Vagina (tissue), 2 donors: ENCODE results near the gene MTCL1. TPM values are rescaled to one million over a fixed set of nuclear protein-coding genes. Genes with fewer than 3 reads are reported as not detected.

Experiments
- DNase-seq, 2 donors: peaks; one replicate each; pipeline ENCODE4 v3.0.0-alpha.2; 2017; ENCODE audit errors: extremely low spot score in 2 of 2
- H3K27ac ChIP-seq: fragments of 200-600 bp; sonication (generic); one replicate; pipeline ENCODE4 v1.5.1; 2019
- H3K27me3 ChIP-seq: fragments of 200-600 bp; sonication (generic); one replicate; pipeline ENCODE4 v1.5.1; 2019
- H3K36me3 ChIP-seq, 2 donors: fragments of 200-600 bp; sonication (generic); one replicate each; pipeline ENCODE4 v1.5.1; 2017 to 2019
- H3K4me1 ChIP-seq: fragments of 200-600 bp; sonication (generic); one replicate; pipeline ENCODE4 v1.5.1; 2019
- H3K4me3 ChIP-seq, 2 donors: fragments of 200-600 bp; sonication (generic); 1 replicate in 1 of 2; 2 replicates in 1 of 2; pipeline ENCODE4 v1.5.1; 2016 to 2019
- H3K9me3 ChIP-seq: fragments of 200-600 bp; sonication (generic); one replicate; pipeline ENCODE4 v1.5.1; 2019
- POLR2A ChIP-seq, 2 donors: fragments of 450-650 bp; IDR thresholded peaks; one replicate each; pipeline ENCODE4 v1.6.1; 2017; ENCODE audit warnings: antibody characterized with exemption in 2 of 2, mild to moderate bottlenecking in 2 of 2, moderate library complexity in 2 of 2
- POLR2AphosphoS5 ChIP-seq, 2 donors: sonication (generic); formaldehyde crosslinking; IDR thresholded peaks; one replicate each; pipeline ENCODE4 v1.9.0; 2017; ENCODE audit warnings: antibody characterized with exemption in 2 of 2, mild to moderate bottlenecking in 2 of 2, low read depth in 1 of 2; ENCODE audit not compliant: insufficient read depth in 1 of 2
- intact Hi-C: fragments of 100-400 bp; cut with DNase I; formaldehyde crosslinking; loops from one replicate; pipeline ENCODE4 v1.15.1; 2023
- total RNA-seq: library from RNA; depleted of rRNA; stranded (reverse); fragments of >200 nt; gene quantifications from one replicate; pipeline ENCODE4 v1.2.3, GENCODE V29; 2016
- TF ChIP-seq, protein P1 (sequence below), 3 experiments: fragments of 450-650 bp in 2 of 3; fragments of 200-600 bp in 1 of 3; sonication (generic) in 1 of 3; IDR thresholded peaks; one replicate each; pipeline ENCODE4 v1.5.1; 2017 to 2019; ENCODE audit warnings: antibody characterized with exemption in 3 of 3, mild to moderate bottlenecking in 2 of 3, moderate library complexity in 2 of 3

MTCL1 gene
- total RNA-seq, 1 donor from 2014 or later: 23.6 TPM

DNA sequence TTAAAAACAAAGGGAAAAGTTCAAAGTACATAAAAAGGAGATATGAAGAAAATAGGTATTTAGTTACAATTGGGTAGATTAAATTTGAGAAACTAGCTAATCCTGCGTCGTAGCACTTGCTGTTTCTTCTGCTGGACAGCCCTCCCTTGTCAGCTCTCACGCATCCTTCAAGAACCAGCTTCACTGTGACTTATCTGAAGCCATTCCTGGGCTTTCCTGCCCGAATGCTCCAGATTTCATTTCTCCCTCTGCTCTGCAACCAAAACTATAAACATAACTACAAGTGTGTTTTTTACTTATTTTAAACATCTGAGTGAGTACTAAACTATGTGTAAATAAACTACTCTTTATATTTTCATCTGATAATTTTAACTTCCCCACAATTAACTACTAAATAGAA lies 149.2 kb downstream of the MTCL1 start:
- no peak for DNase-seq
- H3K9me3 ChIP-seq: no peaks in the 10 kb centered on the region
- H3K4me1 ChIP-seq: no peaks in the 10 kb centered on the region
- H3K27ac ChIP-seq: no peak overlapping the region
- no peaks in the 10 kb centered on the region for H3K36me3 ChIP-seq
- H3K27me3 ChIP-seq: no peaks in the 10 kb centered on the region
- H3K4me3 ChIP-seq: no peak overlapping the region
- TF ChIP-seq POLR2AphosphoS5 (IDR thresholded peaks at IDR 0.05; ENCODE audit: insufficient read depth in 1 of 2, low read depth in 1 of 2): no peak
- TF ChIP-seq, protein P1, sequence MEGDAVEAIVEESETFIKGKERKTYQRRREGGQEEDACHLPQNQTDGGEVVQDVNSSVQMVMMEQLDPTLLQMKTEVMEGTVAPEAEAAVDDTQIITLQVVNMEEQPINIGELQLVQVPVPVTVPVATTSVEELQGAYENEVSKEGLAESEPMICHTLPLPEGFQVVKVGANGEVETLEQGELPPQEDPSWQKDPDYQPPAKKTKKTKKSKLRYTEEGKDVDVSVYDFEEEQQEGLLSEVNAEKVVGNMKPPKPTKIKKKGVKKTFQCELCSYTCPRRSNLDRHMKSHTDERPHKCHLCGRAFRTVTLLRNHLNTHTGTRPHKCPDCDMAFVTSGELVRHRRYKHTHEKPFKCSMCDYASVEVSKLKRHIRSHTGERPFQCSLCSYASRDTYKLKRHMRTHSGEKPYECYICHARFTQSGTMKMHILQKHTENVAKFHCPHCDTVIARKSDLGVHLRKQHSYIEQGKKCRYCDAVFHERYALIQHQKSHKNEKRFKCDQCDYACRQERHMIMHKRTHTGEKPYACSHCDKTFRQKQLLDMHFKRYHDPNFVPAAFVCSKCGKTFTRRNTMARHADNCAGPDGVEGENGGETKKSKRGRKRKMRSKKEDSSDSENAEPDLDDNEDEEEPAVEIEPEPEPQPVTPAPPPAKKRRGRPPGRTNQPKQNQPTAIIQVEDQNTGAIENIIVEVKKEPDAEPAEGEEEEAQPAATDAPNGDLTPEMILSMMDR (IDR thresholded peaks at IDR 0.05): no peak
- no peak for TF ChIP-seq POLR2A (IDR thresholded peaks at IDR 0.05)
- intact Hi-C loops: no loop called here

DNA sequence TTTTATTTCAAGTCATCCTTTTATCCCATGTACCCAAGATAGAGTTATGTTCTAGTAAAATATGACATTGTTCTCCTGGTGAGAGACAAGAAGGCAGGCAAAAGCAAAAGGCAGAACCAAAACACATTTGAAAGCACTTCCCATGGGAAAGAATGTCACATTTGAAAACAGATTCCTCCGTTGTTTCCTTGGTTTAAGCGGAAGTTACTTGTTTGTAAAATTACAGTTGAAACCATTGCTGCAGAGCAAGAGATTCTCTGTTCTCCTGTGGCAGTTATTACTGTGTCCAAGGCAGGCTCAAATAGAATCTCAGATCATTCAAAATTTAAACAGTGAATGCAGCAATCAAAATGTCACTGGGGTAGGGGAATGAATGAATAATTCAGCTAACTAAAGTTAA lies 149.6 kb downstream of the MTCL1 start:
- Histone ChIP-seq H3K27ac (no peak overlapping the region), H3K9me3 (no peaks in the 10 kb centered on the region), H3K4me1 (no peaks in the 10 kb centered on the region), H3K36me3 (no peaks in the 10 kb centered on the region), H3K27me3 (no peaks in the 10 kb centered on the region), H3K4me3 (no peak overlapping the region)
- no peak for DNase-seq
- TF ChIP-seq POLR2A (IDR thresholded peaks at IDR 0.05) (no peak), POLR2AphosphoS5 (IDR thresholded peaks at IDR 0.05; ENCODE audit: insufficient read depth in 1 of 2, low read depth in 1 of 2) (no peak)
- TF ChIP-seq, protein P1 (IDR thresholded peaks at IDR 0.05): no peak
- intact Hi-C loops: no loop called here

DNA sequence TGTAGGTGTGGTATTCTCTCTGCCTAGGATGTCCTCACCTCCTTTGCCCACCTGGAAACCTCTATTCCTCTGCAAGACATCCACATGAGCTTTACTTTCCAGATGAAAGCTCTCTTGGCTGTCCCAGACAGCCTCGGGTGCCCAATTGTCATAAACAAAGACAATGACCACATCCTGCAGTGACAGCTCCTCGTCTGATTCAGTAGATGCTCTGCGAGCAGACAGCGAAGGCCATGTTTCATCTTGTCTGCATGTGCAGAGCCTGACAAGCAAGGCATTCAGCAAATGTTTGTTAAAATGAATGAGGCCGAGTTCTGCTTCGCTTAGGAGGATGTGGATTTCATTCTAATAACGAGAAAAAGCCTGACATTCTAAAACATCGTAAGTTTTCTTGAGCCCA lies 150.9 kb downstream of the MTCL1 start:
- DNase-seq: no peak
- Histone ChIP-seq H3K4me1 (no peaks in the 10 kb centered on the region), H3K36me3 (no peaks in the 10 kb centered on the region), H3K4me3 (no peak overlapping the region), H3K9me3 (no peaks in the 10 kb centered on the region), H3K27me3 (no peaks in the 10 kb centered on the region), H3K27ac (no peak overlapping the region)
- intact Hi-C loops: no loop called here
- TF ChIP-seq, protein P1 (IDR thresholded peaks at IDR 0.05): no peak

DNA sequence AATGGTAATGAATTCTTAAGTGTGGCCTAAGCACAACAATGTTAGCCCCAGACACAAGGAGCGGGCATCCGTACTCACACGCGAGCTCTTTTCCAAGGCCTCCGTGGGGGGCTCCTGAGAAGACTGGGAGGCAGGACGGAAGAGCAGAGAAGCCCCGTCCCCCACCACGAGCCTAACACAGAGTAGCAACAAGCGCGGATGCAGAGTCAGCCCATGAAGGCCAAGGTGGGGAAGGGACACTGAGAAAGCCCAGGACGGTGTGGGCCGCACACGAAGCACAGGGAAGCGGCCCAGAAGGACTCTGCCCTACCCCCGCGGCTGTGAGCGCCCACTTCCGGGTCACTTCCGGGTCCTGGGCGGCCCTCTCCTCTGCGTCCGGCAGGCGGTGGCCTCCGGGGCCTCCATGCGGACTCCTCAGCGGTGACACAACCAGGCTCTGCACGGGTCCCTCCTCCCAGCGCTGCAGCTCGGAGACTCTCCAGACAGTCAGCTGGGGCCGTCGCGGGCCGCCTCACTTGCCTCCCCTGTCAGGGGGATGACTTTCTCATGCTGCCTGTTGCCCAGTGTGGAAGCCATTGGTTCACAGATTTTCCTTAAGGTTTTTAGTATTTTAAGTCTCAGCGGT lies 151.5 kb downstream of the MTCL1 start:
- intact Hi-C loops: no loop called here
- no peak for DNase-seq
- Histone ChIP-seq H3K27ac (no peak overlapping the region), H3K4me3 (no peak overlapping the region), H3K4me1 (no peaks in the 10 kb centered on the region), H3K27me3 (no peaks in the 10 kb centered on the region), H3K36me3 (no peaks in the 10 kb centered on the region), H3K9me3 (no peaks in the 10 kb centered on the region)
- no peak for TF ChIP-seq POLR2AphosphoS5 (IDR thresholded peaks at IDR 0.05; ENCODE audit: insufficient read depth in 1 of 2, low read depth in 1 of 2)
- TF ChIP-seq, protein P1 (IDR thresholded peaks at IDR 0.05): no peak
- no peak for TF ChIP-seq POLR2A (IDR thresholded peaks at IDR 0.05)

DNA sequence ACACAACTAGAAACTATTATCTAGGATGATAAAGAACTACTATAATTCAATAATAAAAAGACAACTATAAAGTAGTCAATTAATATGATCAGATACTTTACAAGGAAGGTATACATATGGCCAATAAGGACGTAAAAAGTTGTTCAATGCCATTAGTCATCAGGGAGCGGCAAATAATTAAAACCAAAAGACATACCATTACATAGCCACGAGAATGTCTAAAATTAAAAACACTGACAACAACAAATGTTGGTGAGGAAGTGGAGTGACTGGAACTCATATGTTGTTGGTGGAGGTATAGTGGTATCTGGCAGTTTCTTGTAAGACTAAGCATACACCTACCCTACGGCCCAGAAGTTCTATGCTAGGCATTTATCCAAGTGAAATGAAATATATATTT lies 152.4 kb downstream of the MTCL1 start:
- no peak for DNase-seq
- TF ChIP-seq POLR2A (IDR thresholded peaks at IDR 0.05) (no peak), POLR2AphosphoS5 (IDR thresholded peaks at IDR 0.05; ENCODE audit: insufficient read depth in 1 of 2, low read depth in 1 of 2) (no peak)
- TF ChIP-seq, protein P1 (IDR thresholded peaks at IDR 0.05): no peak
- H3K4me3 ChIP-seq: no peak overlapping the region
- H3K27ac ChIP-seq: no peak overlapping the region
- no peaks in the 10 kb centered on the region for H3K36me3 ChIP-seq
- no peaks in the 10 kb centered on the region for H3K27me3 ChIP-seq
- H3K4me1 ChIP-seq: no peaks in the 10 kb centered on the region
- H3K9me3 ChIP-seq: no peaks in the 10 kb centered on the region
- intact Hi-C loops: no loop called here
